ENCODE data around the gene RBKS.

DNA sequence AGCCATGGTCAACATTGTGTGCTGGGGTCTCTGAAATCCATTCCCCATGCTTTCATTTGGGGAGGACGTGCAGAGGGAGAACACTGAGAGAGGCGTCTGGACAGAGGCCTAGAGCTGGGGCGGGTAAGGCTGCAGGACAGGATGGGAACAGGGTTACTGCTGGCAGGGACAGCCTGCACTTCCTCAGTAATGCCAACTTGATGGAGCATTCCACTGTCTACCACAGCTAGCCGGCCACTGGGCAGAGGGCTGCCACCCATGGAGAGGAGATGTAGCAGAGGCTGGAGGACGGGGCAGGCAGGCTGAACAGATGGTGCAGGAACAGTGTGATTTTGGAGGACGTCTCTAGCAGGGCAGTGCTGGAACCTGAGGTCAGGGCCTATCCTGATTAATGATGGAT, 89.3 kb downstream of the RBKS start:
- TF ChIP-seq CTCF (IDR thresholded peaks at IDR 0.05) (no peak), POLR2A (IDR thresholded peaks at IDR 0.05) (no peak)

All from Peyer's patch (tissue), 4 donors.